MCF 10A (cell line): Measurements from ENCODE around the gene LRRC8A. TPM values are rescaled to one million over a fixed set of nuclear protein-coding genes. Genes with fewer than 3 reads are reported as not detected.
"Not testable (repeated sequence)": the region's sequence is repeated elsewhere in the genome, so short reads cannot be mapped to it uniquely, and the experiment has no call there.

Source experiments
- BruUV-seq: library from RNA; stranded (reverse); fragments of 400-500 nt; replicated peaks from 2 replicates; lab custom pipeline; 2021; lab: Mats Ljungman, UMichigan
- CTCF ChIA-PET: fragments of 300-600 bp; sonication (Branson Sonifier 250); formaldehyde crosslinking; extraction: SDS; loops from one replicate; lab custom pipeline; 2021; ENCODE audit warnings: antibody characterized with exemption, inconsistent platforms; lab: Yijun Ruan, JAX
- POLR2A ChIA-PET: fragments of 300-600, 350-650 bp; sonication (Branson Sonifier 250); formaldehyde crosslinking; extraction: SDS; loops from one replicate; lab custom pipeline; 2020; ENCODE audit warnings: antibody characterized with exemption, inconsistent platforms; lab: Yijun Ruan, JAX
- DNase-seq: peaks from one replicate; pipeline ENCODE4 v3.0.0-alpha.2; 2018; ENCODE audit not compliant: unreplicated experiment
- H3K27ac Mint-ChIP-seq: one replicate; pipeline ENCODE4 v1.8.0; 2022; ENCODE audit warnings: mild to moderate bottlenecking, low read depth, mixed read lengths; ENCODE audit not compliant: unreplicated experiment
- H3K27me3 Mint-ChIP-seq: one replicate; pipeline ENCODE4 v1.8.0; 2022; ENCODE audit warnings: mixed read lengths; ENCODE audit not compliant: insufficient read depth, unreplicated experiment
- H3K36me3 Mint-ChIP-seq: one replicate; pipeline ENCODE4 v1.8.0; 2022; ENCODE audit warnings: mild to moderate bottlenecking, moderate library complexity, mixed read lengths; ENCODE audit not compliant: insufficient read depth, unreplicated experiment
- H3K4me1 Mint-ChIP-seq: one replicate; pipeline ENCODE4 v1.8.0; 2022; ENCODE audit warnings: mixed read lengths; ENCODE audit not compliant: insufficient read depth, unreplicated experiment
- H3K4me3 Mint-ChIP-seq: one replicate; pipeline ENCODE4 v1.8.0; 2022; ENCODE audit warnings: mild to moderate bottlenecking, moderate library complexity, mixed read lengths; ENCODE audit not compliant: unreplicated experiment
- H3K9me3 Mint-ChIP-seq: one replicate; pipeline ENCODE4 v1.8.0; 2022; ENCODE audit warnings: mixed read lengths; ENCODE audit not compliant: unreplicated experiment
- intact Hi-C: fragments of 100-400 bp; cut with micrococcal nuclease; formaldehyde crosslinking; loops from 2 replicates; pipeline ENCODE4 v1.14.1; 2022
- total RNA-seq: library from RNA; stranded (reverse); gene quantifications from 2 replicates; pipeline ENCODE4 v1.2.3, GENCODE V29; 2022
- TF ChIP-seq, protein P1 (sequence below): fragments of 200-600 bp; IDR thresholded peaks from one replicate; pipeline ENCODE4 v1.8.0; 2022; ENCODE audit warnings: antibody characterized with exemption, mild to moderate bottlenecking; ENCODE audit not compliant: unreplicated experiment

LRRC8A gene
- total RNA-seq, 1 experiment from 2014 or later: 30.9 TPM

DNA sequence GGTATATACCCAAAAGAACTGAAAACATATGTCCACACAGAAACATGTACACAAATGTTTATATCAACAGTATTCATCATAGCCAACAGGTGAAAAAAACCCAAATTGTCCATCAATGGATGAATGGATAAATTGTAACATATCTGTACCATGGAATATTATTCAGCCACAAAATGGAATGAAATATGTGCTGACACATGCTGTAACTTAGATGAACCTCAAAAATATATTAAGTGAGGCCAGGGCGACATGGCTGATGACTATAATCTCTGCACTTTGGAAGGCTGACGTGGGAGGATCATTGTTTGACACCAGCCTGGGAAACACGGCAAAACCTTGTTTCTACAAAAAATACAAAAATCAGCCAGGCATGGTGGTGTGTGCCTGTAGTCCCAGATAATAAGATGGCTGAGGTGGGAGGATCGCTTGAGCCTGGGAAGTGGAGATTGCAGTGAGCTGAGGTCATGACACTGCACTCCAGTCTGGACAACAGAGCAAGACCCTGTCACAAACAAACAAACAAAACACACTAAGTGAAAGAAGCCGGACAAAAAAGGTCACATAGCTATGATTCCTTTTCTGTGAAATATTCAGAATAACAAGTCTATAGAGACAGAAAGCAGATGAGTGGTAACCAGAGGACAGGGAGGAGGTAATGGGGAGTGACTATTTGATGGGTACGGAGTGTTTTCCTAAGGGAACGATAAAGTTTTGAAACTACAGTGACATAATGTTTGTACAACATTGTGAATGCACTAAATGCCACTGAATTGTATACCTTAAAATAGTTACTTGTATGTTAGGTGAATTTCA, 11.6 kb upstream of the LRRC8A start:
- no peak overlapping the region for H3K4me3 Mint-ChIP-seq
- no TSS peak for BruUV-seq
- DNase-seq: no peak
- CTCF ChIA-PET: interaction anchor here (1.1 to 12.7 kb wide), 3 partner anchors 9 to 58 kb away, joined by 8 to 172 read pairs (median 34); no protein-coding TSS in a partner anchor
- H3K4me1 Mint-ChIP-seq: peaks cover 5% of the 10 kb centered on the region
- no peaks in the 10 kb centered on the region for H3K9me3 Mint-ChIP-seq
- POLR2A ChIA-PET: interaction anchor here (0.6 to 0.7 kb wide), 3 partner anchors 11 to 182 kb away, joined by 3 read pairs; partner anchors contain the start of genes KYAT1 and LRRC8A
- TF ChIP-seq, protein P1, sequence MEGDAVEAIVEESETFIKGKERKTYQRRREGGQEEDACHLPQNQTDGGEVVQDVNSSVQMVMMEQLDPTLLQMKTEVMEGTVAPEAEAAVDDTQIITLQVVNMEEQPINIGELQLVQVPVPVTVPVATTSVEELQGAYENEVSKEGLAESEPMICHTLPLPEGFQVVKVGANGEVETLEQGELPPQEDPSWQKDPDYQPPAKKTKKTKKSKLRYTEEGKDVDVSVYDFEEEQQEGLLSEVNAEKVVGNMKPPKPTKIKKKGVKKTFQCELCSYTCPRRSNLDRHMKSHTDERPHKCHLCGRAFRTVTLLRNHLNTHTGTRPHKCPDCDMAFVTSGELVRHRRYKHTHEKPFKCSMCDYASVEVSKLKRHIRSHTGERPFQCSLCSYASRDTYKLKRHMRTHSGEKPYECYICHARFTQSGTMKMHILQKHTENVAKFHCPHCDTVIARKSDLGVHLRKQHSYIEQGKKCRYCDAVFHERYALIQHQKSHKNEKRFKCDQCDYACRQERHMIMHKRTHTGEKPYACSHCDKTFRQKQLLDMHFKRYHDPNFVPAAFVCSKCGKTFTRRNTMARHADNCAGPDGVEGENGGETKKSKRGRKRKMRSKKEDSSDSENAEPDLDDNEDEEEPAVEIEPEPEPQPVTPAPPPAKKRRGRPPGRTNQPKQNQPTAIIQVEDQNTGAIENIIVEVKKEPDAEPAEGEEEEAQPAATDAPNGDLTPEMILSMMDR: no peak
- H3K27me3 Mint-ChIP-seq: no peaks in the 10 kb centered on the region
- intact Hi-C loops: no loop called here
- no peak overlapping the region for H3K27ac Mint-ChIP-seq
- H3K36me3 Mint-ChIP-seq: peaks cover 28% of the 10 kb centered on the region

DNA sequence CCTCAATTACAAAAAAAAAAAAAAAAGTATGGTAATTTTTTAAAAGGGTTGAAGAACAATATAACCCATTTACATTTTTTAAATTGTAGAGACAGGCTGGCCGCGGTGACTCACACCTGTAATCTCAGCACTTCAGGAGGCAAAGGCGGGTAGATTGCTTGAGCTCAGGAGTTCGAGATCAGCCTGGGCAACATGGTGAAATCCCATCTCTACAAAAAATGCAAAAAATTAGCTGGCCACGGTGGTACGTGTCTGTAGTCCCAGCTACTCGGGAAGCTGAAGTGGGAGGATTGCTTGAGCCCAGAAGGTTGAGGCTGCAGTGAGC, 11.0 kb upstream of the LRRC8A start:
- H3K4me3 Mint-ChIP-seq, H3K9me3 Mint-ChIP-seq, H3K27ac Mint-ChIP-seq, DNase-seq, intact Hi-C loops, H3K27me3 Mint-ChIP-seq, H3K4me1 Mint-ChIP-seq, BruUV-seq: not testable (repeated sequence)
- POLR2A ChIA-PET: interaction anchor here (0.6 to 0.7 kb wide), 3 partner anchors 11 to 183 kb away, joined by 3 read pairs; partner anchors contain the start of genes KYAT1 and LRRC8A
- H3K36me3 Mint-ChIP-seq: peaks cover 28% of the 10 kb centered on the region
- CTCF ChIA-PET: interaction anchor here (1.1 to 6.5 kb wide), 2 partner anchors 9 to 57 kb away, joined by 8 to 34 read pairs; no protein-coding TSS in a partner anchor

DNA sequence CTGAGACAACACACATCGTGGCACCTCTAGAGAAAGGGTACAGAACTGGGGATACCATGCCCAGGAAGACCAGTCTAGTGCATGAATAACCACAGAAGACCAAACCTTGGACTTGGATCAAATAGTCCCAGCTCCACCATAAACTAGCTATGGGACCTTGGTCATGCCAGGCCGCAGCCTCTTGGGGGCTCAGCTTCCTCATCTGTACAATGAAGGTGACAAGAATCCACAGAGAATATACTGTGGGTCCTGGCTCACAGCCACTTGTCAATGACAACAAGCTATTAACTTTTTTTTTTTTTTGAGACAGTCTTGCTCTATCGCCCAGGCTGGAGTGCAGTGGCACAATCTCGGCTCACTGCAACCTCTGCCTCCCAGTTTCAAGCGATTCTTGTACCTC, 4.1 kb upstream of the LRRC8A start:
- ChIA-PET CTCF (interaction anchor here (0.7 to 6.7 kb wide), 8 partner anchors 9 to 87 kb away, joined by 3 to 59 read pairs (median 4); no protein-coding TSS in a partner anchor), POLR2A (interaction anchor here (0.6 to 2.7 kb wide), 5 partner anchors 12 to 703 kb away, joined by 3 to 11 read pairs (median 3); partner anchors contain the start of genes PHYHD1 and SPOUT1)

DNA sequence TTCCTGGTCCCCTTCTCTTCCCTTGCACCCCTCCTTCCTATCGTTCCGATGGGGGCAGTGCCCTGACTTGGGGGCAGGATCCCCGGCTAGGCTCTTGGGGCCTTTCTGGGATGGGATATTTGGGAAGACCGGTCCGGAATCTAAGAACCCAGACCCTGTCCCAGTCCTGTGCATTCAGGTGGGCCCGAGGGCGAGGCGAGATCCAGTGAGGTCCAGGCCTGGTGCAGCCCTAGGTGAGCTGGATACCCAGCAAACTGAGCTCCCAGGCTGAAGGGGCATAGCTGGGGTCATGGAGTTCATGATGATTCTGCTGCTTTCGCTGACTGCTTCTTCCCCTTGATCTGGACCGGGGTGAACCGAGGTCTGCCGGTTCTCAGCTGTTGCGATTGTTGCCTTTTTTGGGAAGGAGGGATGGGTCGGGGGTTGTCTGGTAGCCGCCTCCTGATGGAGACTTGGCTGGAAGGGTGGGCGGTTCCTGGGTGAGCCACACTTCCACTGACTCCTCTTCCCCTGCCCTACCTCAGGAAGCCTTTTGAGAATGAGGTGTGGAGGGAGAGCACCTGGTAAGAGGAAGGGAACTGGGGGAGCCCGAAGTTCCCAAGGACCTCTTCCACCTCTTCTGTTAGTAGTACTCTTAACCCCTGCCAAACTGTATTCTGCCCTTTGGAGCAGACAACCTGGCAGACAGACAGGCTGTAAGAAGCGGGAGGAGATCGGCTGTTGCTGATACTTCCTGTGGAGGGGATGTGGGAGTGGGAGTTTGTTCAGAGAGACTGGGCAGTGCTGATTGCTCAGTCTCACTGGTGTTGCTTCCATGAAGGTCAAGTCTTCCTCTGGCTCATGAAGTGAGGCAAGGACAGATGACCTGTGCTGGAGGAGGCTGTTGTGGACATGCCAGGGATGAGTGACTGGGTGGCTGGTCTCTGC, 1.0 kb downstream of the LRRC8A start:
- peaks cover 35% of the 10 kb centered on the region for H3K4me1 Mint-ChIP-seq
- H3K27ac Mint-ChIP-seq: peak overlapping the region; percentile 95
- peak overlapping the region; percentile 99 for H3K4me3 Mint-ChIP-seq
- POLR2A ChIA-PET: interaction anchor here (0.6 to 3.3 kb wide), 13 partner anchors 8 to 784 kb away, joined by 3 to 48 read pairs (median 4); no protein-coding TSS in a partner anchor
- BruUV-seq: no TSS peak
- TF ChIP-seq, protein P1: no peak
- no peak for DNase-seq
- H3K27me3 Mint-ChIP-seq: no peaks in the 10 kb centered on the region
- CTCF ChIA-PET: interaction anchor here (0.7 to 6.7 kb wide), 4 partner anchors 7 to 100 kb away, joined by 3 to 59 read pairs (median 4); no protein-coding TSS in a partner anchor
- peaks cover 17% of the 10 kb centered on the region for H3K36me3 Mint-ChIP-seq
- no peaks in the 10 kb centered on the region for H3K9me3 Mint-ChIP-seq
- intact Hi-C loops: no loop called here

More for the DNA sequence above, 4.1 kb upstream of the LRRC8A start:
- TF ChIP-seq, protein P1: no peak
- DNase-seq: no peak
- Mint-ChIP-seq H3K4me1 (peaks cover 23% of the 10 kb centered on the region), H3K9me3 (no peaks in the 10 kb centered on the region), H3K27me3 (no peaks in the 10 kb centered on the region), H3K27ac (peak overlapping the region; percentile 50), H3K4me3 (no peak overlapping the region), H3K36me3 (no peaks in the 10 kb centered on the region)
- intact Hi-C loops: loop anchor here (2.0 kb wide), 1 partner anchor 15 kb away; no protein-coding TSS in a partner anchor
- BruUV-seq: no TSS peak
